Urinary bladder (tissue), 4 donors: Measurements from ENCODE around the gene AIRE. TPM values are rescaled to one million over a fixed set of nuclear protein-coding genes. Genes with fewer than 3 reads are reported as not detected.
A peak's percentile ranks its signal among the peaks of the same experiment; 100 is the strongest.

Experiments used
- DNase-seq: peaks from one replicate; pipeline ENCODE4 v3.0.0-alpha.2; 2015; ENCODE audit errors: extremely low spot score
- H3K27ac ChIP-seq: one replicate; pipeline ENCODE4 v1.5.1; 2013; ENCODE audit warnings: low read depth, mild to moderate bottlenecking, moderate library complexity
- H3K36me3 ChIP-seq: one replicate; pipeline ENCODE4 v1.6.1; 2013; ENCODE audit warnings: mild to moderate bottlenecking, moderate library complexity; ENCODE audit not compliant: insufficient read depth
- H3K4me1 ChIP-seq: one replicate; pipeline ENCODE4 v1.6.1; 2013; ENCODE audit warnings: mild to moderate bottlenecking, moderate library complexity; ENCODE audit not compliant: insufficient read depth
- H3K4me3 ChIP-seq: one replicate; pipeline ENCODE4 v1.5.1; 2013; ENCODE audit warnings: low read depth, low read length
- WGBS: extraction: QIAGEN DNeasy Blood & Tissue Kit; methylation state at CpG from one replicate; pipeline ENCODE4 v1.1.7; 2013; 5-methylcytosine and 5-hydroxymethylcytosine counted together
- polyA plus RNA-seq: library from polyadenylated mRNA; stranded (reverse); fragments of 200-250 nt; gene quantifications from one replicate; pipeline ENCODE4 v1.2.3, GENCODE V29; 2013
- total RNA-seq: library from RNA; depleted of rRNA; stranded (reverse); fragments of >200 nt; gene quantifications from one replicate; pipeline ENCODE4 v1.2.3, GENCODE V29; 2014
- donor health status: healthy with polysubstance abuse.
- donor health status: healthy.

AIRE gene
- total and polyA plus RNA-seq, 2 donors, result 0.03 to 0.11 TPM

DNA sequence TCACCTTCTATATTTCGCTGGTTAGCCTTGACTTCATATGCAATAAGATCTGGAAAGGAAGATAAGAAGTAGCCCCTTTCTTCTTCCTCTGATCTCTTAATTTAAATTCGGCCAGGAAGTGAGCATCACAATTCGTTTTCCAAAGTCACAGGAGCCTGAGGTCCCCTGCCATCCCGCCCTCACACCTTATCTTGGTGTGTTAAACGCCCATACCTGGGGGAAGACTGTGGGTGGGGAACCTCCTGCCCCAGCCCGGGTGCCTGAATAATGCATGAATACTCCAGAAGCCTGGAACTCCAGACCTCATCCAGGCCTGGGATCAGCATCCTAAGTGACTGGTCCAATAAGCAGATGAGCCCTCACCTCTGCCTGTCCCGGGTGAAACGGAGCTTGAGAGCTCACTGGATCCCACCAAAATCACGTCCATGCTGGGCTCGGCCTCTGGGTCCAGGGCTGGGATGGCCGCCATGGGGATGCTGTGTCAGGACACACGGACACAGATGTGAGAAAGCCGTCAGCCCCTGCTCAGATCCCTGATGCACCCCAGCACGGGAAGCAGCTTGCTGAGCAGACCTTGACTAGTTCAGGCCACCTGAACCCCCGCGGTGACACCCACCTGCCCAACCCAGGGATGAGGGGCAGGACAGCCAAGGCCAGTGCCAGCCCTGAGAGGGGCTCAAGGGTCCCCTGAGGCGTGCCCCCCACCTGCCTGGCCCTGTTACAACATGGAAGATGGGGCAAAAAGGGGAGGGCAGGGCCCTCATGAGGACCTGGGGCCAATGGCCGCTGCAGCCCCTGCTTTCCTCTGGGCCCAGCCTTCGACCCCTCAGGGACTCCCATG lies 24.7 kb upstream of the AIRE start:
- no peaks in the 10 kb centered on the region for H3K36me3 ChIP-seq

DNA sequence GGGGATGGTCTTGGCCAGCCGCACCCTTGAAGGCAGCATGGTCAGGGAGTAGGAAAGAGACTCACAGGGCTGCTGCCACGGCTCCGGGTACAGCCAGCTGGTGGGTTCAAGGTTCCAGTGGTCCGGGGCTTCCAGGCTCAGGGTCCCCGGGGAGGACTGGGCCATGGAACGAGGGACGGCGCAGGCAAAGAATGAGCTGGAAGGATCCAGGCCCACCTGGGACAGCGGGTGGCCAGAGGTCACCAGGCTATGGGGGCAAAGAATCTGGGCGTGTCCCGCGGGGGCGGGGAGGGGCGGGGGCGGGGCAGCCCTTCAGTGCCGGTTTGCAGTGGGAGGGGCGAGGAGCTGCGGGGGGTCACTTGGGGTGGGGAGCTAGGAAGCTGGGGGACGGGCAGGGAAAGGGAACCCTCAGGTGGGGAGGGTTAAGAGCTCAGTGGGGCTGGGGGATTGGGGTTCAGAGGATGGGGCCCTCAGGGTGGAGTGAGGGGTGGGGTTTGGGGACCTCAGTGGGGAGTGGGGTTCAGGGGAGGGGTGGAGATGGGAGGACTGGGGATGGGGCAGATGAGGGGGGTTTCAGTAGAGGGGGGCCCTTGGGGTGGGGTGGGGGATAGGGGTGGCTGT lies 23.9 kb upstream of the AIRE start, which contains the start of gene DNMT3L:
TSS of gene DNMT3L (minus strand) at position 223 of the 621 bp plus-strand sequence. CDS start 638 bp downstream, outside the sequence.
- 75% methylated on average over 19 of the region's 19 CpGs for WGBS
- DNase-seq, result no peak
- Histone ChIP-seq H3K4me3 (no peak within 1 kb of the TSS), H3K27ac (no peak within 1 kb of the TSS), H3K4me1 (no peaks in the 10 kb centered on the region), H3K36me3 (no peaks in the 10 kb centered on the region)

More for the DNA sequence above, 24.7 kb upstream of the AIRE start:
- no peaks in the 10 kb centered on the region for H3K4me1 ChIP-seq
- DNase-seq, result no peak
- no peak overlapping the region for H3K4me3 ChIP-seq
- H3K27ac ChIP-seq, result no peak overlapping the region
- WGBS, result 83% methylated on average over 19 of the region's 19 CpGs

DNA sequence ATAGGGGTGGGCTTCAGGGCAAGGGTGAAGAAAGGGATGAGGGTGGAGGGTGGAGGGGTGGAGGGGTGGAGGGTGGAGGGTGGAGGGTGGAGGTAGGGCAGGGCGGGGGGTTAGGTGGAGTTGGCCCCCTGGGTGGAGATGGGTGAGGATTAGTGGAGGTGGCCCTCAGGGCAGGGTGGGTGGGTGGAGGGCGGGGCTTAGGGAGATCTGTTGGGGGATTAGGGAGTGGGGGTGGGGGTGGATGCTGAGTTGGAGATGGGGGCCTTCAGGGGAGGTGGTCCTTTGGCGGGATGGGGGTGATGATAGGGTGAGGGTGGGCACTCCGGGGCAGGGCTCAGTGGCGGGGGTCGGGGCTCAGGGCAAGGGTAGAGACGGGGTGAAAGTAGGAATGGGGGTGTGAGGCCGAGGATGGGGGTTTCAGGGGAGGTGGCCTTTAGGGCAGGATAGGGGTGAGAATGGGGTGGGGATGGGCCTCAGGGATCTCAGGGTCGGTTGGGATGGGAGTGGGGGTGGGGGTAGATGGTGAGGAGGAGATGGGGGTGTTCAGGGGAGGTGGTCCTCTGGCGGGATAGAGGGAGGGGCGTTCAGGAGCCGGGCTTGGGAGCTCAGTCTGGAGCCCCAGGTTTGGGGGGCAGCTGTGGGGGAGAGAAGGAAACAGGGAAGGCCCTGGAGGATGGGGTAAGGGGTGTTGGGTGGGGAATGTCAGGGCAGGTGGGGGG lies 23.2 kb upstream of the AIRE start:
- no peaks in the 10 kb centered on the region for H3K36me3 ChIP-seq
- 82% methylated on average over 12 of the region's 12 CpGs for WGBS
- no peak overlapping the region for H3K27ac ChIP-seq
- DNase-seq, result no peak
- no peaks in the 10 kb centered on the region for H3K4me1 ChIP-seq
- H3K4me3 ChIP-seq, result no peak overlapping the region

DNA sequence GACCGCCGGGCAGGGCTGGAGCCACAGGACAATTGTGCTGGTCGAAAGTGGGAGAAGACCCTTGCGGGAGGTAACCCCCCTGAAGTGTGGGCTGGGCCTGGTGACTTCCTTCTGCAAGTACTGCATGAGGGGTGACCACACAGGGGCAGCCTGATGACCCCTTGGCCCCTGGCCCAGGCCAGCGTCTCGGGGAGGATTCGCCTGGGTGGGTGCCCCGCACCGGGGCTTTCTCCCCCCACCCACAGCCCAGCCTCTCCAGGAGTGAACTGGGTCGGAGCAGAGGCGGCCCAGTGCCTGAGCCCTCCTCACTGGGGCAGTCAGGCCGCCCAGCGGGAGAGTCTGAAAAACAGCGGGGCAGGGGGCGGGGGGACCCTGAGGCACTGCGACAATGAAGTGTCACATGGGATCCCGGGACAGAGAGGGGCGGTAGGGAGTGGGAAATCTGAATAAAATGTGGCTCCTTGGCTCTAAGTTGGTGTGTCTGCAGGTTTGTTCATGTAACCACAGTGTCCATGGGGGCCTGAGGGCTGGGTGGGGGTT lies 22.4 kb upstream of the AIRE start:
- peak; percentile 7 for DNase-seq
- WGBS, result 57% methylated on average over 18 of the region's 18 CpGs
- Histone ChIP-seq H3K4me3 (no peak overlapping the region), H3K27ac (no peak overlapping the region), H3K36me3 (no peaks in the 10 kb centered on the region), H3K4me1 (no peaks in the 10 kb centered on the region)

DNA sequence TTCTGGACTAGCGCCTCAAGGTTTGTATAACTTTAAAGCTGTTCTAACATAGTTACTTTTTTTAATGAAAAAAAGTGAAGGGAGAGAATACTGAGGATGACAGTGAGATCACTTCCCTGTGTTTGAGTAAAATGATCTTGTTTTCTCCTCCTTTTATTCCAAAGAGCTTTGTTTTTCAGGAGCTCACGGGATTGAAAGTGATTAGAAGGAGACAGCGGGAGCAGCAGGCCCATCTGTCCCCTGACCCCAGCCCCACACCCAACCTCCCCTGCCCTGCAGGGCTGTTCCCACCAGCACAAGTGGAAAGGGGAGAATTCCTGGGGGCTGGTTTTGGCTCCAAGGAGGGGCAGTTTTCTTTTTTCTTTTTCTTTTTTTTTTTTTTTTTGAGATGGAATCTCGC lies 21.9 kb upstream of the AIRE start:
- no peak overlapping the region for H3K27ac ChIP-seq
- H3K36me3 ChIP-seq, result no peaks in the 10 kb centered on the region
- H3K4me3 ChIP-seq, result no peak overlapping the region
- no peak for DNase-seq
- WGBS, result 84% methylated on average over 4 of the region's 4 CpGs
- no peaks in the 10 kb centered on the region for H3K4me1 ChIP-seq

DNA sequence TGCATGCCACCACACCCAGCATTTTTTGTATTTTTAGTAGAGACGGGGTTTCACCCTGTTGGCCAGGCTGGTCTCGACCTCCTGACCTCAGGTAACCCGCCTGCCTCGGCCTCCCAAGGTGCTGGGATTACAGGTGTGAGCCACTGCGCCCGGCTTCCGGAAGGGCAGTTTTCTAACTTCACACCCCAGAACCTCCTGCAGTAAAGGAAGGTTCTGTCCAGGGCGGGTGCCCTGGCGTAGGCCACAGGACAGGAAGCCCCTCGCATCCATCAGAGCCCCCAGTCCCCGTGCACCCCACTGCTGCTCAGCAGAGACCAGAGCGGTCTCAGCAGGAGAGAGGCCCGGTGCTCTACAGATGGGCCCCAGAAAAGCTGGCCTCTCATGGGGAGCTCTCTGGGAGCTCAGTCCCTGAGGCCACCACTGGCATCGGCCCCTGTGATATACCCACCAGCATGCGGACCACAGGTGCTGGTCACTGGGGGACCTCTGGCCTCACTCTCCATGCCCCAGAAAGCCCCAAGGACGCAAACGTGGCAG lies 19.9 kb upstream of the AIRE start:
- no peaks in the 10 kb centered on the region for H3K4me1 ChIP-seq
- H3K27ac ChIP-seq, result no peak overlapping the region
- 91% methylated on average over 17 of the region's 17 CpGs for WGBS
- no peak for DNase-seq
- no peaks in the 10 kb centered on the region for H3K36me3 ChIP-seq
- no peak overlapping the region for H3K4me3 ChIP-seq

DNA sequence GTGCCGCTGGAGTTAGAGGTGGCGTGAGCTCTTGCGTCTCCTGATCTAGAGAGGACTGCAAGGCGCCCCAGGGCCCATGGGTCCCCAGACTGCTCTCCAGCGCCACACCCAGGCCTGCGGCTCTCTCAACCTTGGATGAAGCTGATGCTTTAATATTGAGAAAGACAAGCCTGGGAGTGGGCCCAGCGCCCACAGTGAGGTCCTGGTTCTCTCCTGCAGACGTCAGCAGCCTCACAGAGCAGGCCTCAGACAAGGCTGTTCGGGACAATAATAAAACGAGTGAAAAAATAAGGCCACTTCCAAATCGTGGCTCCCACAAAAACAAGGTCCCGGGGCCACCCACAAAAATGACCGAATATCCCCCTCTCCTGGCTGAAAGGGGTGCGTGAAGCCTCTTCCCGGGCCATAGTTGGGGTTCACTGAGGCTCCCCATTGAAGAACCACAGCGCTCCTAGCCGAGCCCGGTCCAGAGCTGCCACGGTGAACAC lies 18.0 kb upstream of the AIRE start:
- Histone ChIP-seq H3K4me3 (no peak overlapping the region), H3K36me3 (no peaks in the 10 kb centered on the region), H3K4me1 (no peaks in the 10 kb centered on the region), H3K27ac (no peak overlapping the region)
- no peak for DNase-seq
- 77% methylated on average over 19 of the region's 19 CpGs for WGBS

DNA sequence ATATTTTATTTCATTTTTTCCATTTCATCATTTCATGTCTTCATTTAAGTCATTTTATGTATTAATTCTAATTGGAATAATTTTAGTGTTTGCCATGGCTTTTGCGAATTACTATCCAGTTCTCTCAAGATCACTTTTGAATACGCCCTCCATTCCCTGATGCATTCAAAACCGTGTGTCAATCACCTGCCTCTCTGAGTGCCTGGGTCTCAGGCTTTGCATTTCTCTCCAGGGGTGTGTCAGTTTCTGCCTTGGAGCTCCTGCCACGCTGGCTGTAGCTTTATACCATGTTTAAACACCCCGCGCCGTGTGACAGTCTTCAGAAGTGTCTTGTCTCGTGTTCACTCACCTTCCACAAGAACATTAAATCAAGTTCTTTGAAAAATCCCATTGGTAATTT lies 16.6 kb upstream of the AIRE start:
- Histone ChIP-seq H3K27ac (no peak overlapping the region), H3K4me1 (no peaks in the 10 kb centered on the region), H3K36me3 (no peaks in the 10 kb centered on the region), H3K4me3 (no peak overlapping the region)
- WGBS, result 82% methylated on average over 8 of the region's 8 CpGs
- DNase-seq, result no peak

DNA sequence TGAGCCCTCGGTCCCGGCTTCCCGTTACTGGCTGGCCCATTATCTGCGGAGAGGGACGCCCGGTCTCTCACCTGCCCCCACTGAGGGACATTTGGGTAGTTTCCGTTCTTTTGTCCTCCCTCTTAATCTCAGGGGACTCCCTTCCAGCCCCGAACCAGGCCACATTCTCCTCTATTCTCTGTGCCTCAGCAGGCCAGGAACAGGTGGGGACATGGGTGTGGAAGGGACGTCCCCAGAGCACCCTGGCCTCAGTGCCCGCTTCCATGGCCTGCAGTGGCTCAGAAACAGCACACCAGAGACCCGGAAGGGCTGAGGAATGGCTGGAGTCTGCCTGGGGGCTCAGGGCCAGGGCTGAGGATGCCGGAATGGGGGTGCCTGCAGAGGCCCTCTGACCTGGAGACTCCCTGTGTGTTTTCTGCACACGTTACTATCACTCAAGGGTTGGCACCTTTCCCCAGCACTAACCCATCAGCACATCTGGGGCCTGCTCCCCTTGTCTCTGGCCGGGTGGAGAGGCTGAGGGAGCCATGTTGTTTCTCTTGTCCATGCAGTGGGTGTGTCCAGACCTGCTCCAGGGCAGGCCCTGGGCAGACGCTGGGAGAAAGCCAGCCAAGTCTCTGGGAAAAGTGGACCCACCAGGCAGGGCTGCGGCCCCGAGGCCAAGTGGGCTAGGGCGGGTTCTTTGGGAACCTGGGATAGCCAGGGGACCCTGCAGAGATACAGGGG lies 14.0 kb upstream of the AIRE start:
- 83% methylated on average over 18 of the region's 18 CpGs for WGBS
- H3K27ac ChIP-seq, result no peak overlapping the region
- no peaks in the 10 kb centered on the region for H3K36me3 ChIP-seq
- no peak overlapping the region for H3K4me3 ChIP-seq
- H3K4me1 ChIP-seq, result no peaks in the 10 kb centered on the region
- no peak for DNase-seq

DNA sequence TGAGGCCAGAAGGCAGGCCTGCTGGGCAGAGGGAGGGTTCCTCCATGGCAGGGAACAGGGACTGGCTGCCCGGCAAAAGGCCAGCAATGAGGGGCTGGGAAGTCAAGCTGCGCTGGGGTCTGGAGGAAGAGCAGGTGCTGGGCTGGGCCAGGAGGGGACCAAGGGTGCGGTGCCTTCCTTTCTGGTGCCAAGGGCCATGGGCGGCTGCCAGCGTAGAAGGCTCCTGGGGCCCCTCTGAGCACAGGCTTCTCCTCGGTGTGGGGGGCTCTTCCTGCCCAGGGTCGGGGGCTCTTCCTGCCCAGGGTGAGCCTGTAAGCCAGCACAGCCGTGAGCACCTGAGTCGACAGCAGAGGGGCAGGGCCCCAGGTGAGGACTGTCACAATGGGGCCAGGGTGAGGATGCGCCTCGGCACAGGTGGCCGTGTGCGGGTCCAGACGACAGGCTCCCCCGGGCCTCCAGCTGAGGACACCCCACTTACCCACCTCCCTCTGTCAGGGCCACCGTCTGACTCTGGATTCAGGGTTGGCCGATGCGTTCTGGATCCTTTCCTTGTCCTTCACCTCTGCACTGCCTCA lies 13.3 kb upstream of the AIRE start:
- Histone ChIP-seq H3K4me3 (no peak overlapping the region), H3K4me1 (no peaks in the 10 kb centered on the region), H3K36me3 (no peaks in the 10 kb centered on the region), H3K27ac (no peak overlapping the region)
- 91% methylated on average over 18 of the region's 18 CpGs for whole genome bisulfite sequencing
- DNase-seq, result no peak

DNA sequence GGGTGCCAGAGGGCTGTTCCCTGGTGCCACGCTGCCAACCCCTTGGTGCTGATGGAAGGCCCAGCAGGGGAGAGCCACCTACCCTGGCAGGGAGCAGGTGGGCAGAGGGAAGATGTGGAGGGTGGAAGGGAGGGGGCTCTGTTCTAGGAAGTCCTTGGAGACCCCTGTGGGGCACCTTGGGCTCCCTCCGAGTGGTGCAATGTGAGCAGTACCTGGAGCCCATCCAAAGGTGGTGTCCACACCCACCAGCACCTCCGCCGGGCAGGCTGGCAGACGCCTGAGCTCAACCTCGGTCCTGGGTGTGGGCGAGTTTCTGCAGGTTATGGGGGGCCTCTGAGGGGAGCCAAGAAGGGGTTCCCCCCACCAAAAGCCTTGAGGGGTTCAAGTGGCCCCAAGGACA lies 12.6 kb upstream of the AIRE start:
- no peak overlapping the region for H3K27ac ChIP-seq
- H3K4me3 ChIP-seq, result no peak overlapping the region
- no peak for DNase-seq
- H3K36me3 ChIP-seq, result no peaks in the 10 kb centered on the region
- WGBS, result 87% methylated on average over 7 of the region's 7 CpGs
- no peaks in the 10 kb centered on the region for H3K4me1 ChIP-seq

DNA sequence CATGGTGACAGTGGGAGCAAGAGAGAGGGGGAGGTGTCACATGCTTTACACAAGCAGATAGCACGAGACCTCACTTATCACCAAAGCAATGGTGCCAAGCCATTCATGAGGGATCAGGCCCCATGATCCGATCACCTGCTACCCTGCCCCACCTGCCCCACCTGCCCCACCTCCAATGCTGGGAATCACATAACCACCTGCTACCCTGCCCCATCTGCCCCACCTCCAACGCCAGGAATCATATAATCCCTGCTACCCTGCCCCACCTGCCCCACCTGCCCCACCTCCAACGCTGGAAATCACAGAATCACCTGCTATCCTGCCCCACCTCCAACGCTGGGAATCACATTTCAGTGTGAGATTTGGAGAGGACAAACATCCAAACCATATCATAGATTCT lies 10.6 kb upstream of the AIRE start:
- no peak for DNase-seq
- H3K36me3 ChIP-seq, result no peaks in the 10 kb centered on the region
- 65% methylated on average over 5 of the region's 5 CpGs for WGBS
- no peaks in the 10 kb centered on the region for H3K4me1 ChIP-seq
- H3K4me3 ChIP-seq, result no peak overlapping the region
- no peak overlapping the region for H3K27ac ChIP-seq
